ENCODE data around the gene MDFIC.

DNA sequence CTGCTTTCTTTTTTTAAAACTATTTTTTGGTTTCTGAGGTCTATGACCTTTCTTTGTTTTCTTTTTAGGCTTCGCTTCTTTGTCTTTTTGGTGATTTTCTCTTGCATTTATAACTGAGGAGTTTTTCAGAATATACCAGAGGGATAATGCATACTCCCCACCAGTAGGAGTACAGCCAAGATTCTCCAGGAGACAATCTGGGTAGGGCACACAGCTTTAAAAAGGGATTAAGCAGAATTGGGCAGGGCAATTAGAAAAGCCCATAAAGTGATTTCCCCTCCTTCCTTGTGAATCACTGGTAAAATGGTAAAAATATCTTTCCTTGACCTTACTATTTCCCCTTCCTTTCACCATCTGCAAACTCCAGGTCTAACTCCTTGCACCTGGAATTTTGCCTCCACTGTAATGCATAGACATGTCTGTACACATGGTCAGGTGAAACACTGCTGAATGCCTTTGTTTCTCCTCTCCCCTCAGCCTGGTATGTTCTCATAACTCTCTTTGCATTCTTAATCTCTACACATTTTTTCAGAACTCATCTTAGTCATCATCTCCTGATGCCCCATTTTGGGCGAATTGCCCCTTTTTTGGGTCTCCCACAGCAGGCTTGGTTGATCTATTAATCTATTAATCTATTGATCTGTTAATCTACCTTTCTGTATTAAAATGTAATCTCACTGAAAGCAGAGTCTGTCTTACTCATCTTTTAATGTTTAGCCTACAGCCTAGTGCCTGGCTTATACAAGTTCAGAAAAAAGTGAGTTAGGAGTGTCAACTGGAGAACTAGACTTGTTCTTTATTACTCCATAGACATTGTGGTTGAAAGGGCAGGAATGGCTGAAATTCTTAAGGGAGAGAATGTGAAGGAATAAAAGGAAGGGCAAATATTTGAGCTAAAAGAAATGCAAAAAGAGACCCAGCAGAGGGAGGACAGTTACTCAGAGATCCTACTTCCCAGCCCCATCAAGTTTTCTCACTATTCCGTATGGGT is 64.6 kb downstream of the MDFIC start:
- TF ChIP-seq SIN3A (IDR thresholded peaks at IDR 0.05; ENCODE audit: borderline replicate concordance, insufficient read depth, low read depth, low read length) (no peak), POLR2AphosphoS5 (IDR thresholded peaks at IDR 0.05; ENCODE audit: low read depth, low read length) (no peak), REST (IDR thresholded peaks at IDR 0.05; ENCODE audit: insufficient read depth in 1 of 2, low read depth in 2 of 2, low read length in 1 of 2) (no peak)
- TF ChIP-seq, protein P1, sequence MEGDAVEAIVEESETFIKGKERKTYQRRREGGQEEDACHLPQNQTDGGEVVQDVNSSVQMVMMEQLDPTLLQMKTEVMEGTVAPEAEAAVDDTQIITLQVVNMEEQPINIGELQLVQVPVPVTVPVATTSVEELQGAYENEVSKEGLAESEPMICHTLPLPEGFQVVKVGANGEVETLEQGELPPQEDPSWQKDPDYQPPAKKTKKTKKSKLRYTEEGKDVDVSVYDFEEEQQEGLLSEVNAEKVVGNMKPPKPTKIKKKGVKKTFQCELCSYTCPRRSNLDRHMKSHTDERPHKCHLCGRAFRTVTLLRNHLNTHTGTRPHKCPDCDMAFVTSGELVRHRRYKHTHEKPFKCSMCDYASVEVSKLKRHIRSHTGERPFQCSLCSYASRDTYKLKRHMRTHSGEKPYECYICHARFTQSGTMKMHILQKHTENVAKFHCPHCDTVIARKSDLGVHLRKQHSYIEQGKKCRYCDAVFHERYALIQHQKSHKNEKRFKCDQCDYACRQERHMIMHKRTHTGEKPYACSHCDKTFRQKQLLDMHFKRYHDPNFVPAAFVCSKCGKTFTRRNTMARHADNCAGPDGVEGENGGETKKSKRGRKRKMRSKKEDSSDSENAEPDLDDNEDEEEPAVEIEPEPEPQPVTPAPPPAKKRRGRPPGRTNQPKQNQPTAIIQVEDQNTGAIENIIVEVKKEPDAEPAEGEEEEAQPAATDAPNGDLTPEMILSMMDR (IDR thresholded peaks at IDR 0.05) = no peak
